ENCODE measurements around the gene CEACAM20.
"Not testable (repeated sequence)": the region's sequence is repeated elsewhere in the genome, so short reads cannot be mapped to it uniquely, and the experiment has no call there.

Gene CEACAM20

GRCh38 chr19:44498988-44499387 is 30.5 kb downstream of the CEACAM20 start:
- no peak for DNase-seq (ENCODE audit: low read depth in 1 of 2, low spot score in 1 of 2)

- no peak for DNase-seq (ENCODE audit: low read depth in 1 of 2, low spot score in 1 of 2)
Measured at GRCh38 chr19:44496711-44497110, 32.8 kb downstream of the CEACAM20 start.

- DNase-seq (ENCODE audit: low read depth in 1 of 2, low spot score in 1 of 2): no peak
Measured at GRCh38 chr19:44476559-44477408, 52.7 kb downstream of the CEACAM20 start.

GRCh38 chr19:44468730-44469129 is 60.7 kb downstream of the CEACAM20 start:
- not testable (repeated sequence) for DNase-seq (ENCODE audit: low read depth in 1 of 2, low spot score in 1 of 2)

GRCh38 chr19:44462600-44463286 is 66.7 kb downstream of the CEACAM20 start:
- DNase-seq (ENCODE audit: low read depth in 1 of 2, low spot score in 1 of 2): not testable (repeated sequence)
